Heart left ventricle (tissue), 13 donors: Measurements from ENCODE around the gene POU2AF1.

ENCODE experiments used
- CTCF ChIP-seq, 12 donors: fragments of 200-600 bp; sonication (generic) in 4 of 12; IDR thresholded peaks; one replicate each; pipeline versions ENCODE4 v1.5.0 to v1.8.0; 2018 to 2022; ENCODE audit warnings: antibody characterized with exemption in 12 of 12, mild to moderate bottlenecking in 5 of 12
- POLR2A ChIP-seq, 2 donors: fragments of 450-650 bp; IDR thresholded peaks; one replicate each; pipeline ENCODE4 v1.6.1; 2017; ENCODE audit warnings: antibody characterized with exemption in 2 of 2, mild to moderate bottlenecking in 2 of 2, moderate library complexity in 2 of 2
- donor health status: ischemic (EF 13 %, LVEDD 7.1; RV severe dilation, severe dysfunction).
- donor health status: DM: no; HTN: yes; CAD: no.
- donor health status: DM: no; HTN: no; CAD: no.
- donor health status: ischemic (EF 25% LVEDD 6.9; RV normal size, moderate dysfunction).
- donor health status: ischemic (EF 25% LVEDD 5.7; RV mildly dilated, moderate dysfunction).
- donor health status: ischemic (EF 35%, LVEDD 5.7; RV mildly dilated, moderate dysfunction).
- donor health status: nonischemic (EF 11% LVEDD 7.7; RV severe dilation, severe dysfunction).
- donor health status: DM: yes; HTN: yes; CAD: no.
- donor health status: PGD.
- donor health status: ischemic (EF 29% LVEDD 5.4; RV normal size, mild dysfunction).
- donor health status: nonischemic (EF 23%, LVEDD 6.1; RV moderate dilation, normal function).

- TF ChIP-seq CTCF (IDR thresholded peaks at IDR 0.05) (no peak), POLR2A (IDR thresholded peaks at IDR 0.05) (no peak)
Measured at GRCh38 chr11:111353776-111354600, 25.1 kb downstream of the POU2AF1 start.
